SK-N-DZ (cell line): ENCODE data around the gene LMLN.
"Not testable (repeated sequence)": the region's sequence is repeated elsewhere in the genome, so short reads cannot be mapped to it uniquely, and the experiment has no call there.

Source experiments
- DNase-seq: peaks from one replicate; pipeline ENCODE4 v3.0.0-alpha.2; 2015; ENCODE audit warnings: low spot score

The LMLN gene

GRCh38 chr3:198022604-198023003 lies 62.6 kb downstream of the LMLN start:
- no peak for DNase-seq

GRCh38 chr3:198025644-198026043 lies 65.6 kb downstream of the LMLN start:
- no peak for DNase-seq

DNA sequence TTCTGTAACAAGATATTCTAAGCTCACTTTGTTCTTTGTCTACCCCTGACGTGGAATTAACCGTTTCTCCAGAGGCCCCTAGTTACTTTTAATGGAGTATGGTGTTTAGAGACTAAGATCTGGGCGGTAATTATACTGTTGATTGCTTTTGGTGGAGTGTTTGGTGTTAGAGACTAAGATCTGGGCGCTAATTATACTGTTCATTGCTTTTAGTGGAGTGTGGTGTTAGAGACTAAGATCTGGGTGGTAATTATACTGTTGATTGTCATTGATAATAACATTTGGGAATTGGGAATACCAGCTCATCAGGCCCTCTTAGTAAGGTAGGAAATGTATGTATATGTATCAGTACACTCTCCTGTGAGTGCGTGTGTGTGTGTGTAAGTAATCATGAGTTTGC lies 66.6 kb downstream of the LMLN start:
- DNase-seq = no peak

GRCh38 chr3:198027045-198027798 lies 67.2 kb downstream of the LMLN start:
- no peak for DNase-seq

GRCh38 chr3:198027799-198028390 lies 67.9 kb downstream of the LMLN start:
- no peak for DNase-seq

- no peak for DNase-seq
Observed at GRCh38 chr3:198028718-198029117, 68.7 kb downstream of the LMLN start.

GRCh38 chr3:198030125-198030524 lies 70.1 kb downstream of the LMLN start:
- DNase-seq = no peak

DNA sequence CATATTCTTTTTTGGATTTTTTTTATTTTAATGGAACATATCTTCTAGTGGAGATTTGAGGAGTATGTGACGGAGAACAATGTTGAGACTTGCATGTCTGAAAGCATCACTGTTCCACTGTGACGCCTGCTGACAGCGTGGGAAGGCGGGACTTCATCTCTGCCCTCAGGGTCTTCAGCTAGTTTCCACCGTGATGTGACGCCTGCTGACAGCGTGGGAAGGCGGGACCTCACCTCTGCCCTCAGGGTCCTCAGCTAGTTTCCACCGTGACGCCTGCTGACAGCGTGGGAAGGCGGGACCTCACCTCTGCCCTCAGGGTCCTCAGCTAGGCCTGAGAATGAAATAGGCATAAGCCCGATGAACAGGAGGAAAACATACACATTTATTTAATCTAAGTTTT lies 70.7 kb downstream of the LMLN start:
- no peak for DNase-seq

- no peak for DNase-seq
Observed at GRCh38 chr3:198032039-198032936, 72.3 kb downstream of the LMLN start.

GRCh38 chr3:198043119-198043518 lies 83.1 kb downstream of the LMLN start:
- DNase-seq = no peak

GRCh38 chr3:198046120-198046857 lies 86.3 kb downstream of the LMLN start:
- DNase-seq = no peak

- DNase-seq = no peak
Observed at GRCh38 chr3:198048445-198048844, 88.4 kb downstream of the LMLN start.

DNA sequence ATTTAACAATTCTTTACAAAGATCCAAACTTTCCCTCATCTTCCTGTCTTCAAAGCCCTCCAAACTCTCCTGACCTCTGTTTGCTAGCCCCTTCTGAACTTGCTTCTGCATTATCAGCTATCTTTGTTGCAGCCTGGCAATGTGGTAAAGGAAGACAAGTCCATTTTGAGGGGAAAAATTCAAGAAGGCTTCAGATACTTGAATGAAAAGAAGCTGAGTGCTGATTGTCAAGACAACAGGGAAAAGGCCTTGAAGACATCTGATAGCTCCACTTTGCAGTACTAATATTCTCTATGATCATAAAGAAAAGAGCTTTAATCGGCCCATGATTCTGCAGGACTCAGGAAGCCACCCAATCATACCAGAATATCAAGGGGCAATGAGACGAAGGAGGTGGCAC lies 91.8 kb downstream of the LMLN start:
- DNase-seq = no peak

DNA sequence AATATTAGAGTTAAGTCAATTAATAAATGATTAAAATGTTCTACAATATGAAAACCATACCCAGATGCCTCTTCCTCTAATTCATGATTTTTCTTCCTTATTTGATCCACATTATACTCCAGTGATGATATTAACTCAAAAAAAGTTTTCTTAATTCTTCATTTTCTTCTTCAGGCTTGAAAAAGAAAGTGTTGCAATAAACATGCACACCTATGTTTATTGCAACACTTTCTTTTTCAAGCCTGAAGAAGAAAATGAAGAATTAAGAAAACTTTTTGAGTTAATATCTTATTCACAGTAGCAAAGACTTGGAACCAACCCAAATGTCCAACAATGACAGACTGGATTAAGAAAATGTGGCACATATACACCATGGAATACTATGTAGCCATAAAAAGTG lies 93.4 kb downstream of the LMLN start:
- DNase-seq = not testable (repeated sequence)

GRCh38 chr3:198061119-198062067 lies 101.4 kb downstream of the LMLN start:
- DNase-seq = no peak

DNA sequence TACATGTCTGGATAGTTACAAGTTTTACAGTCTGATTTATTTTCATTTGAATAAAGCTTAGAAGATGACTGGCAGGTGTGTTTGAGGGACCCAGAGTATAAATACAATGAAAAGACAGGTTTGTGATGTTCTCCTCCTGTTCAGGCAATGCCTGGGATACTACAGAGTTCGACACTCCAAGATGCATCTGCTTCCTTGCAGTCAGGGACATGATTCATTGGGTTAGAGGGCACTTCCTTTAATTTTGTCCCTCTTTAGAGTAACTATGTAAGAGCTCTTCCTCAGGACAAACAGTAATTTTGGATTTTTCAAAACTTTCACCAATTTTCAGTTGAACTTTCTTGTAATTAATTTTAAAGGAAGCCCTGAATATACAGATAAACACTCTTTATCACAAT lies 102.0 kb downstream of the LMLN start:
- DNase-seq = no peak

- no peak for DNase-seq
Observed at GRCh38 chr3:198064420-198064819, 104.4 kb downstream of the LMLN start.

- no peak for DNase-seq
Observed at GRCh38 chr3:198065897-198066296, 105.9 kb downstream of the LMLN start.

- DNase-seq = no peak
Observed at GRCh38 chr3:198067416-198067815, 107.4 kb downstream of the LMLN start.

DNA sequence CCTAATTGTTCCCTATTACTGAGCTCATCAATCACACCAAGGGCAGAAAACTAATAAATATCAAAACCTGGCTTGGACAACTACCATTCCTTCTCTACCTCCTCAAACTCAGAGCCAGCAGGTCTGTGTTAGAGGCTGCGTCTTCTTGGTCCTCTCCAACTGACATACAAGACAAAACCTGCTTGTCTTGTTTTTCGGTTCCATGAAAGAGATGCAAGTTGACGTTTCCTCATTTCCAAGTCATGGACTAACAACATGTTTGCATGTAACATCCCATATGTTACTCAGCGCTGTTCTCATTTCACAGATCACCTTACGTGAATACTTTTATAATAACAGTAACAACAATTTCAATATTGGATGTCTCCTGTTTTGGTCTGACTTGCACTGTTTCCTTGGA lies 110.9 kb downstream of the LMLN start:
- no peak for DNase-seq
